ENCODE measurements around the gene CACNA2D4. TPM values are rescaled to one million over a fixed set of nuclear protein-coding genes. Genes with fewer than 3 reads are reported as not detected.

CACNA2D4 gene
- total RNA-seq, 1 donor, result 0.27 TPM

DNA sequence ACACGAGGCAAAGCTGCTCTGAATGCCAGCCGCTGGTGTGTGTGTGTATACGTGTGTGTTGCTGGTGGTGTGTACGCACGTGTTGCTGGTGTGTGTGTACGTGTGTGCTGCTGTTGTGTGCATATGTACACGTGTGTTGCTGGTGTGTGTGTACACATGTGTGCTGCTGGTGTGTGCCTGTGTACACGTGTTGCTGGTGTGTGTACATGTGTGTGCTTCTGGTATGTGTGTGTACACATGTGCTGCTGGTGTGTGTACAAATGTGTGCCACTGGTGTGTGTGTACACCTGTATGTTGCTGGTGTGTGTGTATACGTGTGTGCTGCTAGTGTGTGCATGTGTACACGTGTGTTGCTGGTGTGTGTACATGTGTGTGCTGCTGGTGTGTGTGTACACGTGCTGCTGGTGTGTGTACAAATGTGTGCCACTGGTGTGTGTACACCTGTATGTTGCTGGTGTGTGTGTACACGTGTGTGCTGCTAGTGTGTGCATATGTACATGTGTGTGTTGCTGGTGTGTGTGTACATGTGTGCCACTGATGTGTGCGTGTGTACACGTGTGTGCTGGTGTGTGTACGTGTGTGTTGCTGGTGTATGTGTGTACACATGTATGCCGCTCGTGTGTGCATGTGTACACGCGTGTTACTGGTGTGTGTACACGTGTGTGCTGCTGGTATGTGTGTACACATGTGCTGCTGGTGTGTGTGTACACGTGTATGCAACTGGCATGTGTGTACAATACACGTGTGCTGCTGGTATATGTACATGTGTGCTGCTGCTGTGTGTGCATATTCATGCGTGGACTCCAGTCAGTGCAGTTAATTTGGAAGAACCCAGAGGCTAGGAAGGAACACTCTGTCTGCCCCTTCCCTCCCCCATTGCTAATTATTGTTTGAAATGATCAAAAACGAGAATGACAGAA lies 47.2 kb downstream of the CACNA2D4 start:
- TF ChIP-seq, protein P1, sequence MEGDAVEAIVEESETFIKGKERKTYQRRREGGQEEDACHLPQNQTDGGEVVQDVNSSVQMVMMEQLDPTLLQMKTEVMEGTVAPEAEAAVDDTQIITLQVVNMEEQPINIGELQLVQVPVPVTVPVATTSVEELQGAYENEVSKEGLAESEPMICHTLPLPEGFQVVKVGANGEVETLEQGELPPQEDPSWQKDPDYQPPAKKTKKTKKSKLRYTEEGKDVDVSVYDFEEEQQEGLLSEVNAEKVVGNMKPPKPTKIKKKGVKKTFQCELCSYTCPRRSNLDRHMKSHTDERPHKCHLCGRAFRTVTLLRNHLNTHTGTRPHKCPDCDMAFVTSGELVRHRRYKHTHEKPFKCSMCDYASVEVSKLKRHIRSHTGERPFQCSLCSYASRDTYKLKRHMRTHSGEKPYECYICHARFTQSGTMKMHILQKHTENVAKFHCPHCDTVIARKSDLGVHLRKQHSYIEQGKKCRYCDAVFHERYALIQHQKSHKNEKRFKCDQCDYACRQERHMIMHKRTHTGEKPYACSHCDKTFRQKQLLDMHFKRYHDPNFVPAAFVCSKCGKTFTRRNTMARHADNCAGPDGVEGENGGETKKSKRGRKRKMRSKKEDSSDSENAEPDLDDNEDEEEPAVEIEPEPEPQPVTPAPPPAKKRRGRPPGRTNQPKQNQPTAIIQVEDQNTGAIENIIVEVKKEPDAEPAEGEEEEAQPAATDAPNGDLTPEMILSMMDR (IDR thresholded peaks at IDR 0.05; ENCODE audit: insufficient read depth, low read length), result no peak
- DNase-seq (ENCODE audit: low read depth), result no peak
- H3K4me3 ChIP-seq (ENCODE audit: low read depth, low read length), result no peak overlapping the region

DNA sequence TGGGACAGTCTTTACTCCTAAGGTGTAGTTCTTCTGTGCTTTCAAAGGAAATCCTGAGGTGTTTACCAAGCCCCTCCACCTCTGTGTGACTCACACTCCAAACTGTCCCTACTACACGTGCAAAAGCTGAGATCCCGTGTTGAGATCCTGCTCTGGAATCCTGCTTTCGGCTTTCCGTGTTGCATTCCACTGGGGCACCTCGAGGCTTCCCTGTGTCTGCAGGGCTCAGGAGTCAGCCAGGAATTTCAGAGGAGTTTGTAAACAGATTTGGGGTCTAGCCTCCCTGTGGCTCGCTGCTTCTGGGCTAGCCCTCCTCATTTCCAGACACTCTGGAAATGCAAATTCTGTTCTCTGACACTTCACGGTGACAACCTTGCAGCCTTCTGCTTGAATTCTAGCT lies 48.4 kb downstream of the CACNA2D4 start:
- H3K4me3 ChIP-seq (ENCODE audit: low read depth, low read length), result no peak overlapping the region
- DNase-seq (ENCODE audit: low read depth), result no peak
- TF ChIP-seq, protein P1 (IDR thresholded peaks at IDR 0.05; ENCODE audit: insufficient read depth, low read length), result no peak

DNA sequence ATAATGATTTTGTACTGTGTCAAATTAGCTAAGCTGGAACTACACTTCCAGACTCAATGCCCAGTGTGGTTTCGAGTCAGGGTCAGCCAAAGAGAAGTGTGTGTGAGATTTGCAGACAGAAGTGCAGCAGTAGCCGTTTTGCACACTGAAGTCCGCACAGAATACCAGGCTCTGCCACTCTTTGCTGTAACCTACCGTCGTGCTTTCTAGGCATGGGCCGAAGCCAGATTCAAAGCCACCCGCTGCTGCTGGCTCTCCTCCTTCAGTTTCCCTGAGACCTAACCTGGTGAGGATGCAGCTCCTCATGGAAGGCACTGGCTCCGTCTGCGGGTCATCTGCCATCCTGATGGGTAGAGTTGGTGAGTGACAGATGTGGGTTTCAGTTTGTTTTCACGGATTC lies 49.3 kb downstream of the CACNA2D4 start:
- H3K4me3 ChIP-seq (ENCODE audit: low read depth, low read length), result no peak overlapping the region
- TF ChIP-seq, protein P1 (IDR thresholded peaks at IDR 0.05; ENCODE audit: insufficient read depth, low read length), result no peak
- DNase-seq (ENCODE audit: low read depth), result no peak

DNA sequence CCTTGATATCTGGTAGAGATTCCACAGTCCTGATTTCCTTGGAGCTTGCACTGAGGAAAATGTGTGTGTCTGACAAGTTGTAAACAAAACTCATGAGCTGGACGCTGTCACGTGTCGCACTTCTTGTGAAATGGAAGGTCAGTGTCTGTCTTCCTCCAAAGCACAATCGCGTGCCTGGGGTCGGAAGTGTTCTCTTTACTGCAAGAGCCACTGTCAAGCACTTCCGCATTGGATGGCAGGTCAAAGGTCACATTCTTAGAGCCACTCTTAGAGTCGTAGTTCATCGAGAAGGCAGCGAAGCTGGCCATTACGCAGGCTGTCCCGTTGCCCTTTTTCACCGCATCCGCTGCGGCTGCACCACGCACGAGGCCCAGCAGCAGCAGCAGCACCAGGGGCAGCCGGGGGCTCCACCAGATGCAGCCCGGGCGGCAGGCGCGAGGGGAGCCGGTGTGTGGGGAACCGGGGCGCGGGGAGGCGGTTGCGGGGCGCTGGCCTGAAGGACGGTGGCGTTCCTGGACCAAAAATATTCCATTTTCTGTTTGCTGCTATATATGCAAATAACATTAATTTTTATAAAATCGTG lies 53.1 kb downstream of the CACNA2D4 start:
- no peak for DNase-seq (ENCODE audit: low read depth)
- TF ChIP-seq, protein P1 (IDR thresholded peaks at IDR 0.05; ENCODE audit: insufficient read depth, low read length), result no peak
- H3K4me3 ChIP-seq (ENCODE audit: low read depth, low read length), result no peak overlapping the region

DNA sequence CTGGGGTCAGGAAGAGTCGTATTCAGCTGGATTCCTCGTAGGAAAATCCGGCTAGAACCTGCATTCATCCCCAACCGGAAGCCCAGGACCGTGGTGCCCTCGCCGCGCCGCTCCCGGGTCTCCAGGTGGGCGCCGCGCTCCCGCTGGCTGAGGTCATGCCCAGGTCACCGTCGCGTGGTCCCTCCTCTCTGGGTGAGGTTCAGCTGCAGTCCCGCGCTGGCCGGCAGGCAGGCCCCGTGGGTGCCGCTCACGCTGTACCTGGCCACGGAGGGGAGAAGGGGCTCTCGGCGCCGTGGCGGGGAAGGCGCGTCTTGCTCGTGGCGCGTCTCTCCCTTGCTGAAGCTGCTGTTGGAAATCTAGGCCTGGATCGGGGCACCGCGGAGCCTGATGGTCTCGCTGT lies 53.6 kb downstream of the CACNA2D4 start:
- no peak for DNase-seq (ENCODE audit: low read depth)
- TF ChIP-seq, protein P1 (IDR thresholded peaks at IDR 0.05; ENCODE audit: insufficient read depth, low read length), result no peak
- no peak overlapping the region for H3K4me3 ChIP-seq (ENCODE audit: low read depth, low read length)

DNA sequence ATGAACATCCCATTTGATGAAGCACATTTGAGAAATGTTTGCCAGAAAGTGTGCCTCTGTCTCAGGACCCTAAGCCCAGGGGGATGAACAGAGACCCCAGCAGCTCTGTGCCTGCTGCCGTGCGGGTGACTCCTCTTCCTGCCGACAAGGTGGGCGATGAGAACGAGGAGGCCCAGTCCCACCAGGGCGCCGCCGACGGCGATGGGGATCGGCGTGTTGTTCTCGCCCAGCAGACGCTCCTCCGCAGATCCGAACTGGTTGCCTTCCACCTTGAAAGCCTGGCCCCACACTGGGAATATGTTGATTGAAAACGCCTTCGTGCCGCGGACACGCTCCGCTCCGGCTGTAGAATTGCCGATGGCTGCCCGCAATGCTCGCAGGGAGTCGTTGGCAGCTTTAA lies 54.0 kb downstream of the CACNA2D4 start:
- H3K4me3 ChIP-seq (ENCODE audit: low read depth, low read length), result no peak overlapping the region
- TF ChIP-seq, protein P1 (IDR thresholded peaks at IDR 0.05; ENCODE audit: insufficient read depth, low read length), result no peak
- DNase-seq (ENCODE audit: low read depth), result no peak
